Measurements from ENCODE around the gene SLCO3A1.
"Not testable (repeated sequence)": the region's sequence is repeated elsewhere in the genome, so short reads cannot be mapped to it uniquely, and the experiment has no call there.

- not testable (repeated sequence) for TF ChIP-seq JUND (IDR thresholded peaks at IDR 0.05); ZBTB33 (IDR thresholded peaks at IDR 0.05); RAD21 (IDR thresholded peaks at IDR 0.05); EGR1 (IDR thresholded peaks at IDR 0.05; ENCODE audit: low read depth in 2 of 2); GABPA (IDR thresholded peaks at IDR 0.05 in 1 of 2, conservative IDR thresholded peaks at IDR 0.05 in 1 of 2); CTCF (IDR thresholded peaks at IDR 0.05; ENCODE audit: low read depth, low read length, missing input control)
Measured at GRCh38 chr15:92207601-92208000, 354.1 kb downstream of the SLCO3A1 start.
